ENCODE measurements around the gene XG. TPM values are rescaled to one million over a fixed set of nuclear protein-coding genes. Genes with fewer than 3 reads are reported as not detected.
"Not testable (repeated sequence)": the region's sequence is repeated elsewhere in the genome, so short reads cannot be mapped to it uniquely, and the experiment has no call there.

XG gene
- total and polyA plus RNA-seq, 5 experiments from 2014 or later: not detected

GRCh38 chrX:2788980-2789379, 37.1 kb downstream of the XG start:
- Mint-ChIP-seq H3K4me1 (no peaks in the 10 kb centered on the region), H3K27ac (no peak overlapping the region), H3K9me3 (peaks cover 0 to 2% (median 0%) of the 10 kb centered on the region in 9 donors), H3K27me3 (peaks cover 0 to 5% (median 0%) of the 10 kb centered on the region in 5 donors), H3K36me3 (no peaks in the 10 kb centered on the region), H3K4me3 (no peak overlapping the region)
- no peak for ATAC-seq
- DNase-seq: no peak
- POLR2A ChIA-PET: no interaction called here

- DNase-seq: no peak
- H3K27me3 Mint-ChIP-seq: peaks cover 0 to 5% (median 0%) of the 10 kb centered on the region in 5 donors
- H3K27ac Mint-ChIP-seq: no peak overlapping the region
- H3K36me3 Mint-ChIP-seq: no peaks in the 10 kb centered on the region
- H3K9me3 Mint-ChIP-seq: peaks cover 0 to 2% (median 0%) of the 10 kb centered on the region in 9 donors
- POLR2A ChIA-PET: no interaction called here
- no peak for ATAC-seq
- H3K4me1 Mint-ChIP-seq: no peaks in the 10 kb centered on the region
- no peak overlapping the region for H3K4me3 Mint-ChIP-seq
Measured at GRCh38 chrX:2789569-2789968, 37.7 kb downstream of the XG start.

- POLR2A ChIA-PET: no interaction called here
- Mint-ChIP-seq H3K27me3 (peaks cover 0 to 5% (median 0%) of the 10 kb centered on the region in 5 donors), H3K27ac (no peak overlapping the region), H3K4me1 (peaks cover 0 to 4% (median 0%) of the 10 kb centered on the region in 4 donors), H3K9me3 (no peaks in the 10 kb centered on the region), H3K4me3 (no peak overlapping the region), H3K36me3 (no peaks in the 10 kb centered on the region)
- DNase-seq: no peak
- no peak for ATAC-seq
Measured at GRCh38 chrX:2793752-2794151, 41.9 kb downstream of the XG start.

GRCh38 chrX:2794336-2794735, 42.5 kb downstream of the XG start:
- POLR2A ChIA-PET: no interaction called here
- no peak for ATAC-seq
- peaks cover 0 to 5% (median 0%) of the 10 kb centered on the region in 5 donors for H3K27me3 Mint-ChIP-seq

GRCh38 chrX:2796808-2797207, 45.0 kb downstream of the XG start:
- H3K27me3 Mint-ChIP-seq, POLR2A ChIA-PET, DNase-seq, ATAC-seq, H3K4me1 Mint-ChIP-seq, H3K9me3 Mint-ChIP-seq, H3K36me3 Mint-ChIP-seq, H3K27ac Mint-ChIP-seq: not testable (repeated sequence)
- peak overlapping the region in 6 of 10 donors; percentile 2 to 48 (median 38) for H3K4me3 Mint-ChIP-seq

More at GRCh38 chrX:2794336-2794735, 42.5 kb downstream of the XG start:
- peaks cover 0 to 4% (median 0%) of the 10 kb centered on the region in 4 donors for H3K4me1 Mint-ChIP-seq
- no peak overlapping the region for H3K4me3 Mint-ChIP-seq
- no peak overlapping the region for H3K27ac Mint-ChIP-seq
- H3K9me3 Mint-ChIP-seq: no peaks in the 10 kb centered on the region
- no peak for DNase-seq
- H3K36me3 Mint-ChIP-seq: no peaks in the 10 kb centered on the region

GRCh38 chrX:2799369-2799768, 47.5 kb downstream of the XG start:
- Mint-ChIP-seq H3K27me3 (no peaks in the 10 kb centered on the region), H3K36me3 (no peaks in the 10 kb centered on the region), H3K4me1 (peaks cover 0 to 4% (median 0%) of the 10 kb centered on the region in 4 donors), H3K27ac (no peak overlapping the region), H3K4me3 (no peak overlapping the region), H3K9me3 (no peaks in the 10 kb centered on the region)
- POLR2A ChIA-PET: no interaction called here
- ATAC-seq (no peak), DNase-seq (no peak)

GRCh38 chrX:2799980-2800379, 48.1 kb downstream of the XG start:
- H3K4me1 Mint-ChIP-seq, DNase-seq, H3K27me3 Mint-ChIP-seq, H3K9me3 Mint-ChIP-seq, ATAC-seq, H3K36me3 Mint-ChIP-seq, POLR2A ChIA-PET, H3K4me3 Mint-ChIP-seq: not testable (repeated sequence)
- peak overlapping the region in 1 of 10 donors; percentile 3 for H3K27ac Mint-ChIP-seq

GRCh38 chrX:2801223-2801622, 49.4 kb downstream of the XG start:
- POLR2A ChIA-PET: no interaction called here
- no peak for DNase-seq
- Mint-ChIP-seq H3K4me3 (no peak overlapping the region), H3K27ac (no peak overlapping the region), H3K9me3 (no peaks in the 10 kb centered on the region), H3K36me3 (no peaks in the 10 kb centered on the region), H3K4me1 (peaks cover 0 to 4% (median 0%) of the 10 kb centered on the region in 4 donors), H3K27me3 (no peaks in the 10 kb centered on the region)
- no peak for ATAC-seq

GRCh38 chrX:2802376-2803090, 50.7 kb downstream of the XG start:
- POLR2A ChIA-PET, H3K4me1 Mint-ChIP-seq, H3K4me3 Mint-ChIP-seq, H3K27me3 Mint-ChIP-seq, H3K36me3 Mint-ChIP-seq, H3K9me3 Mint-ChIP-seq, H3K27ac Mint-ChIP-seq, DNase-seq, ATAC-seq: not testable (repeated sequence)

- POLR2A ChIA-PET, H3K36me3 Mint-ChIP-seq, H3K4me1 Mint-ChIP-seq, H3K27me3 Mint-ChIP-seq, H3K9me3 Mint-ChIP-seq, H3K4me3 Mint-ChIP-seq, H3K27ac Mint-ChIP-seq, DNase-seq, ATAC-seq: not testable (repeated sequence)
Measured at GRCh38 chrX:2803486-2803885, 51.6 kb downstream of the XG start.

- H3K9me3 Mint-ChIP-seq, H3K36me3 Mint-ChIP-seq, H3K4me1 Mint-ChIP-seq, H3K4me3 Mint-ChIP-seq, H3K27ac Mint-ChIP-seq, POLR2A ChIA-PET, H3K27me3 Mint-ChIP-seq, ATAC-seq, DNase-seq: not testable (repeated sequence)
Measured at GRCh38 chrX:2804106-2804843, 52.4 kb downstream of the XG start.

GRCh38 chrX:2804858-2805257, 53.0 kb downstream of the XG start:
- H3K27ac Mint-ChIP-seq, H3K27me3 Mint-ChIP-seq, H3K36me3 Mint-ChIP-seq, POLR2A ChIA-PET, H3K4me3 Mint-ChIP-seq, ATAC-seq, H3K4me1 Mint-ChIP-seq, DNase-seq, H3K9me3 Mint-ChIP-seq: not testable (repeated sequence)

- Mint-ChIP-seq H3K4me1 (peaks cover 0 to 3% (median 1%) of the 10 kb centered on the region in 4 donors), H3K36me3 (no peaks in the 10 kb centered on the region), H3K27ac (no peak overlapping the region), H3K27me3 (peaks cover 0 to 9% (median 2%) of the 10 kb centered on the region in 5 donors), H3K4me3 (no peak overlapping the region), H3K9me3 (no peaks in the 10 kb centered on the region)
- no peak for ATAC-seq
- no peak for DNase-seq
- POLR2A ChIA-PET: no interaction called here
Measured at GRCh38 chrX:2811271-2811670, 59.4 kb downstream of the XG start.

All from naive thymus-derived CD8-positive, alpha-beta T cell (primary cell).